H1 (cell line): ENCODE data around the gene NUTM1. TPM values are rescaled to one million over a fixed set of nuclear protein-coding genes. Genes with fewer than 3 reads are reported as not detected.

ENCODE experiments used
- polyA plus RNA-seq, 7 experiments: library from polyadenylated mRNA; depleted of rRNA in 3 of 7; stranded (reverse) in 5 of 7; unstranded in 2 of 7; fragments of >200 nt in 5 of 7; fragments of 200-250 nt in 2 of 7; gene quantifications; 1 replicate in 5 of 7; 2 replicates in 1 of 7; 4 replicates in 1 of 7; pipeline versions ENCODE4 v1.2.1 to v1.2.3, GENCODE V29; 2011 to 2013; ENCODE audit warnings: missing spikeins in 2 of 7, mixed read lengths in 2 of 7
- total RNA-seq: library from RNA; stranded (reverse); fragmentation: NEBNext Ultra II Directional; extraction: Animal tissue kit (Norgen Biotek cat#: 25700); gene quantifications from 2 replicates; pipeline ENCODE4 v1.2.1, GENCODE V29; 2021
- TF ChIP-seq, protein P1 (sequence below): fragments of 300-600 bp; sonication (generic); IDR thresholded peaks from 2 replicates; pipeline ENCODE4 v1.7.1; 2012; ENCODE audit warnings: low read length, moderate library complexity, mild to moderate bottlenecking, inconsistent platforms; ENCODE audit not compliant: insufficient replicate concordance

NUTM1 gene
- total and polyA plus RNA-seq, 2 of the 8 experiments (the other 6 are each of a cell fraction or from before 2014, with no cell fraction given) = 0.39 to 0.60 TPM

DNA sequence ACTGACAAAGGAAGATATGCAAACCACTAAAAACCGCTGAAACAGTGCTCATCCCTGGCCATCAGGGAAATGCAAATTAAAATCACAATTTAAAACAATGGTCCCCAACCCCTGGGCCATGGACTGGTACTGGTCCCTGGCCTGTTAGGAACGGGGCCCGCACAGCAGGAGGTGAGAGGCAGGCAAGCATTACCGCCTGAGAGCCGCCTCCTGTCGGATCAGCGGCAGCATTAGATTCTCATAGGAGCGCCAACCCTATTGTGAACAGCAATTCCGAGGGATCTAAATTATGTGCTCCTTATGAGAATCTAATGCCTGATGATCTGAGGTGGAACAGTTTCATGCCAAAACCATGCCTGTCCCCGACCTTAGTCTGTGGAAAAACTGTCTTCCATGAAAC is 19.9 kb upstream of the NUTM1 start (continued):
- TF ChIP-seq, protein P1, sequence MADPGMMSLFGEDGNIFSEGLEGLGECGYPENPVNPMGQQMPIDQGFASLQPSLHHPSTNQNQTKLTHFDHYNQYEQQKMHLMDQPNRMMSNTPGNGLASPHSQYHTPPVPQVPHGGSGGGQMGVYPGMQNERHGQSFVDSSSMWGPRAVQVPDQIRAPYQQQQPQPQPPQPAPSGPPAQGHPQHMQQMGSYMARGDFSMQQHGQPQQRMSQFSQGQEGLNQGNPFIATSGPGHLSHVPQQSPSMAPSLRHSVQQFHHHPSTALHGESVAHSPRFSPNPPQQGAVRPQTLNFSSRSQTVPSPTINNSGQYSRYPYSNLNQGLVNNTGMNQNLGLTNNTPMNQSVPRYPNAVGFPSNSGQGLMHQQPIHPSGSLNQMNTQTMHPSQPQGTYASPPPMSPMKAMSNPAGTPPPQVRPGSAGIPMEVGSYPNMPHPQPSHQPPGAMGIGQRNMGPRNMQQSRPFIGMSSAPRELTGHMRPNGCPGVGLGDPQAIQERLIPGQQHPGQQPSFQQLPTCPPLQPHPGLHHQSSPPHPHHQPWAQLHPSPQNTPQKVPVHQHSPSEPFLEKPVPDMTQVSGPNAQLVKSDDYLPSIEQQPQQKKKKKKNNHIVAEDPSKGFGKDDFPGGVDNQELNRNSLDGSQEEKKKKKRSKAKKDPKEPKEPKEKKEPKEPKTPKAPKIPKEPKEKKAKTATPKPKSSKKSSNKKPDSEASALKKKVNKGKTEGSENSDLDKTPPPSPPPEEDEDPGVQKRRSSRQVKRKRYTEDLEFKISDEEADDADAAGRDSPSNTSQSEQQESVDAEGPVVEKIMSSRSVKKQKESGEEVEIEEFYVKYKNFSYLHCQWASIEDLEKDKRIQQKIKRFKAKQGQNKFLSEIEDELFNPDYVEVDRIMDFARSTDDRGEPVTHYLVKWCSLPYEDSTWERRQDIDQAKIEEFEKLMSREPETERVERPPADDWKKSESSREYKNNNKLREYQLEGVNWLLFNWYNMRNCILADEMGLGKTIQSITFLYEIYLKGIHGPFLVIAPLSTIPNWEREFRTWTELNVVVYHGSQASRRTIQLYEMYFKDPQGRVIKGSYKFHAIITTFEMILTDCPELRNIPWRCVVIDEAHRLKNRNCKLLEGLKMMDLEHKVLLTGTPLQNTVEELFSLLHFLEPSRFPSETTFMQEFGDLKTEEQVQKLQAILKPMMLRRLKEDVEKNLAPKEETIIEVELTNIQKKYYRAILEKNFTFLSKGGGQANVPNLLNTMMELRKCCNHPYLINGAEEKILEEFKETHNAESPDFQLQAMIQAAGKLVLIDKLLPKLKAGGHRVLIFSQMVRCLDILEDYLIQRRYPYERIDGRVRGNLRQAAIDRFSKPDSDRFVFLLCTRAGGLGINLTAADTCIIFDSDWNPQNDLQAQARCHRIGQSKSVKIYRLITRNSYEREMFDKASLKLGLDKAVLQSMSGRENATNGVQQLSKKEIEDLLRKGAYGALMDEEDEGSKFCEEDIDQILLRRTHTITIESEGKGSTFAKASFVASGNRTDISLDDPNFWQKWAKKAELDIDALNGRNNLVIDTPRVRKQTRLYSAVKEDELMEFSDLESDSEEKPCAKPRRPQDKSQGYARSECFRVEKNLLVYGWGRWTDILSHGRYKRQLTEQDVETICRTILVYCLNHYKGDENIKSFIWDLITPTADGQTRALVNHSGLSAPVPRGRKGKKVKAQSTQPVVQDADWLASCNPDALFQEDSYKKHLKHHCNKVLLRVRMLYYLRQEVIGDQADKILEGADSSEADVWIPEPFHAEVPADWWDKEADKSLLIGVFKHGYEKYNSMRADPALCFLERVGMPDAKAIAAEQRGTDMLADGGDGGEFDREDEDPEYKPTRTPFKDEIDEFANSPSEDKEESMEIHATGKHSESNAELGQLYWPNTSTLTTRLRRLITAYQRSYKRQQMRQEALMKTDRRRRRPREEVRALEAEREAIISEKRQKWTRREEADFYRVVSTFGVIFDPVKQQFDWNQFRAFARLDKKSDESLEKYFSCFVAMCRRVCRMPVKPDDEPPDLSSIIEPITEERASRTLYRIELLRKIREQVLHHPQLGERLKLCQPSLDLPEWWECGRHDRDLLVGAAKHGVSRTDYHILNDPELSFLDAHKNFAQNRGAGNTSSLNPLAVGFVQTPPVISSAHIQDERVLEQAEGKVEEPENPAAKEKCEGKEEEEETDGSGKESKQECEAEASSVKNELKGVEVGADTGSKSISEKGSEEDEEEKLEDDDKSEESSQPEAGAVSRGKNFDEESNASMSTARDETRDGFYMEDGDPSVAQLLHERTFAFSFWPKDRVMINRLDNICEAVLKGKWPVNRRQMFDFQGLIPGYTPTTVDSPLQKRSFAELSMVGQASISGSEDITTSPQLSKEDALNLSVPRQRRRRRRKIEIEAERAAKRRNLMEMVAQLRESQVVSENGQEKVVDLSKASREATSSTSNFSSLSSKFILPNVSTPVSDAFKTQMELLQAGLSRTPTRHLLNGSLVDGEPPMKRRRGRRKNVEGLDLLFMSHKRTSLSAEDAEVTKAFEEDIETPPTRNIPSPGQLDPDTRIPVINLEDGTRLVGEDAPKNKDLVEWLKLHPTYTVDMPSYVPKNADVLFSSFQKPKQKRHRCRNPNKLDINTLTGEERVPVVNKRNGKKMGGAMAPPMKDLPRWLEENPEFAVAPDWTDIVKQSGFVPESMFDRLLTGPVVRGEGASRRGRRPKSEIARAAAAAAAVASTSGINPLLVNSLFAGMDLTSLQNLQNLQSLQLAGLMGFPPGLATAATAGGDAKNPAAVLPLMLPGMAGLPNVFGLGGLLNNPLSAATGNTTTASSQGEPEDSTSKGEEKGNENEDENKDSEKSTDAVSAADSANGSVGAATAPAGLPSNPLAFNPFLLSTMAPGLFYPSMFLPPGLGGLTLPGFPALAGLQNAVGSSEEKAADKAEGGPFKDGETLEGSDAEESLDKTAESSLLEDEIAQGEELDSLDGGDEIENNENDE = no peak
